GM19467 (cell line): ENCODE results near the gene AIMP1.
"Not testable (repeated sequence)": the region's sequence is repeated elsewhere in the genome, so short reads cannot be mapped to it uniquely, and the experiment has no call there.

ENCODE experiments used
- ATAC-seq: cut with Tn5 transposase; IDR thresholded peaks from one replicate; pipeline ENCODE4 v1.9.1; 2021; ENCODE audit warnings: mild to moderate bottlenecking, moderate library complexity; ENCODE audit not compliant: unreplicated experiment

The AIMP1 gene

GRCh38 chr4:106312377-106312776 lies 4.0 kb upstream of the AIMP1 start:
- ATAC-seq: no peak

DNA sequence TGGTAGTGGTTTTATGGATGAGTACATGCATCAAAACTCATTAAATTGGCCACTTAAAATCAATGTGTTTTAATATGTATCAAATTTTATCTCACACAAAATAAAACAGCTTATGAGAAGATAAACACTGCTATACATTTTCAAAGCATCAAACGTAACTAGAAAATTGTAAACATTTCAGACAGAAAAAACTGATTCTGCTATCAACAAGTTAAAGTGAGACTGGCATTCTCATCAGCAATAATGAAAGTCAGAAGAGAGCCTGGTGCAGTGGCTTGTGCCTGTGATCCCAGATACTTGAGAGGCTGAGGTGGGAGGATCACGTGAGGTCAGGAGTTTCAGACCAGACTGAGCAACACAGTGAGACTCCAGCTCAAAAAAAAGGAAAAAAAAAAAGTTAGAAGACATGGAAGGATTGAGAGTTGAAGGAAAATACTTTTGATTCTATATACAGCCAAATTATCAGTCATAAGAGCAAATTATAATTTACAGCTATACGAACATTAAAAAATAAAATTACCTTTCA lies 3.3 kb upstream of the AIMP1 start:
- ATAC-seq: no peak

DNA sequence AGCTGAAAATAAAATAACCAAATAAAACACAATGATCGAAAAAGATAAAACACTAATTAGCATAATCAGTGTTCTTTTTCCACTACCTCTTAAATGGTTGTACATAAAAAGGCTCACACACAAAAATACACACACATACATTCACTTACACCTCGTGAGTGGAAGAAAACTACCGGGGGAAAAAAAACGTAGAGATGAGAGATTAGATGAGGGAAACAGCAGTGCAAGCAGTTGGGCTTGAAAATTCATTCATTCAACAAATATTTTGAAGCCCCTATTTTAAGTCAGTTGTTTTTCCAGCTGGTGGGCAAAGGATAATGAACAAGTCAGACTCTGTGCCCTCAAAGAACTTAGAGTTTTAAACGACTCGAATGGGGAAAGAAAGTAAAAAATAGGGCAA lies 1.4 kb upstream of the AIMP1 start:
- ATAC-seq: no peak

DNA sequence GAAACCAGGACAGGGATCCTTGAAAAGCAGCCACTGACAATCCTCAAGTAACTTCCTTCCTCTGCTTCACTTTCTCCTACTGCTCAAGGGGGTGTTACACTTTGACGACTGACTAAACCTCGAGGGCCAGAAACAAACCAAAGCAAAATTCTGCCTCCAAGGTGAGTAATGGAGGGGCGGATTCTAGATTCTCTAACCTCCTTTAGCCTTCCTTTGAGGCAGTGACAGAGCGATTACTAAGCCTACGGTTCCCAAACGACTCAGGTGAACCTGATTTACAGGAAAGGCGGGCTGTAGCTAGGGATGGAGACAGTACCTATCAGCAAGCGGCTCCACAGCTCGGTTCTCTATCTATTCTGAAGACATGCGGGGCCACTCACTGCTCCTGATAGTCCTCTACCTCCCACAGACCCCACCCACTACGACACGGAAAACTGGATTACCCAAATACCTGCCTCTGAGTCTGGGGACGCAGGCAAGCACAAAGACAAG lies 828 bp upstream of the AIMP1 start:
- ATAC-seq: peak; percentile 17

GRCh38 chr4:106316773-106317409 lies 541 bp downstream of the AIMP1 start:
- ATAC-seq: no peak

- ATAC-seq: no peak
Measured at GRCh38 chr4:106317815-106318214, 1.5 kb downstream of the AIMP1 start.

DNA sequence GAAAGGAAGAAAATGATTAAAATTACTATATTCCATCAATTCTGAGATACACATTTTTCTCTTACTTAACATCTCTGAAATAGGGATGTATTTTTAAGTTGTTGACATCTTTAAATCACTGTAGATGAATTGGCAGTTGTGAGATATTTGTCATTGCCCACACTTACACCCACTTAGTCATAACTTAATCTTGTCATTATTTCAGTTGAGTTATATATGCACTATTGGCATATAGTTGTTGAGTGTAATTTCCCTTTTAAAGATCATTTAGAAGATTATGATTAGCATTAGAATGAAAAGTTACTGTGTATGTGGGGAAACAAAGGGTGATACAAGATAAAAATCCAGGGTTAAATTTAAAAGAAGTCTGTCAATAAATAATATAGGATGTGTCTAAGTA lies 2.2 kb downstream of the AIMP1 start:
- ATAC-seq: no peak

DNA sequence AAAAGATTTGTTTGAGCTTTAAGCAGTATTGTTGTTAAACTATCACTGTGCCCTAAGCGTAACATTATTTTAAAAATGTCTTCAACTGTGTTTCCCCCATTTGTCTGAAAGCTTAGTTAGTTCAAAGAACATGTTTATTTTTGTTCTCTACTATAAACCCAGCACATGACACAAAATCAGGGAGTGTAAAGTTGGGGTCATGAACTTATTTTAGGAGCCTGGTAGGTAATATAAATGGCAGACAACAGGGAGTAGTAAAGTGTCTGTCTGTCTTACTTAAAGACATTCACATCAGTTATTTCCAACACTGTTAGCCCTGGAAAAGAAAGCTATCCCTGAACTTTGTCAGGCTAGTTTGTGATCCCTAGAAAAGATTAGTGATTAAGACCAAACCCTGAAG lies 3.9 kb downstream of the AIMP1 start:
- no peak for ATAC-seq

DNA sequence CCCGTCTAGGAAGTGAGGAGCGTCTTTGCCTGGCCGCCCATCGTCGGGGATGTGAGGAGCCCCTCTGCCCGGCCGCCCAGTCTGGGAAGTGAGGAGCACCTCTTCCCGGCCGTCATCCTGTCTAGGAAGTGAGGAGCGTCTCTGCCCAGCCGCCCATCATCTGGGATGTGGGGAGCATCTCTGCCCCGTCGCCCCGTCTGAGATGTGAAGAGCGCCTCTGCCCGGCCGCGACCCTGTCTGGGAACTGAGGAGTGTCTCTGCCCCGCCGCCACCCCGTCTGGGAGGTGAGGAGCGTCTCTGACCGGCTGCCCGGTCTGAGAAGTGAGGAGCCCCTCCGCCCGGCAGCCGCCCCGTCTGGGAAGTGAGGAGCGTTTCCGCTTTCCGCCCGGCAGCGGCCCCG lies 4.8 kb downstream of the AIMP1 start:
- not testable (repeated sequence) for ATAC-seq

GRCh38 chr4:106321814-106322213 lies 5.5 kb downstream of the AIMP1 start:
- ATAC-seq: not testable (repeated sequence)

DNA sequence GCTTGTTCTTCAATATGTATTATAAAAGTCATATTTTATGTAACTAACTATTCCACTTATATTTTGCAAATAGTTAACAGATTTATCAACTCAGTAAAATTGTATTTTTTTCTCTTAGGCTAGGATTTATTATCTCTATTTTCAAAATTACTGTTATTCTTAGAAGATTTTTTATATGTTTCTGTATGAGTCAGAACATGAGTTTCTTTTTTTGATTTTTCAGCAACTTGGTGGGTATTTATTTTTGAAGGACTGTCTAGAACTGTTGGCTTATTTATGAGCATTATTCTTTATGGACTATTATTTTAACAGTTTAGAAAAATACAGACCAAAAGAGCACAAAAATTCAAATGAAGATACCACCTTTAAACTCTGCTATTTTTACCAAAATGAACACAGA lies 6.8 kb downstream of the AIMP1 start:
- no peak for ATAC-seq

DNA sequence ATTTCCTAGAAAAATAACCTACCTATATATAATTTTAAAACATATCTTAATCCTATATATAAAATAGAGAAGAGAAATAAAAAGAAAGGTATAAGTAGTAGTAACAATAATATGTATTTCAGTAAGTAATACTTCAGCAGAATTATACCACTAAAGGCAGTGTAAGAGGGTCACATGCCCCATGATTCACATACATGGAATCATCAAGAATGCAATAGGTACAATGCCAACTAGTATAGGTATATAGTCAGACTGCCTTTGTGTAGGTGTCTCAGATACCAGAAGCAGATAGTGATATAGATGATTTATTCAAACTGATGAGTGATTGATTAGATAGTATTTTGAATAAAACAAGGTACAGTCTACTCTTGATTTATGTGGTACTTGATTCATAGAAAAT lies 9.4 kb downstream of the AIMP1 start:
- ATAC-seq: no peak

GRCh38 chr4:106329041-106329618 lies 12.8 kb downstream of the AIMP1 start:
- peak; percentile 90 for ATAC-seq

- ATAC-seq: no peak
Measured at GRCh38 chr4:106333186-106333585, 16.8 kb downstream of the AIMP1 start.

GRCh38 chr4:106334741-106335470 lies 18.6 kb downstream of the AIMP1 start:
- no peak for ATAC-seq

- ATAC-seq: no peak
Measured at GRCh38 chr4:106336618-106337017, 20.3 kb downstream of the AIMP1 start.

- no peak for ATAC-seq
Measured at GRCh38 chr4:106337916-106338315, 21.6 kb downstream of the AIMP1 start.

DNA sequence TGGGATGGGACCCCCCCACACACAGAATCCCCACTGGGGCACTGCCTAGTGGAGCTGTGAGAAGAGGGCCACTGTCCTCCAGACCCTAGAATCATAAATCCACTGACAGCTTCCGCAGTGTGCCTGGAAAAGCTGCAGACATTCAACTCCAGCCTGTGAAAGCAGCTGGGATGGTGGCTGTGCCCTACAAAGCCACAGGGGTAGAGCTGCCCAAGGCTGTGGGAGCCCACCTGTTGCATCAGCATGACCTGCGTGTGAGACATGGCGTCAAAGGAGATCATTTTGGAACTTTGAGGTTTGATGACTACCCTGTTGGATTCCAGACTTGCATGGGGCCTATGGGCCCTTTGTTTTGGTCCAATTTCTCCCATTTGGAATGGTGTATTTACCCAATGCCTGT lies 22.3 kb downstream of the AIMP1 start:
- ATAC-seq: no peak

DNA sequence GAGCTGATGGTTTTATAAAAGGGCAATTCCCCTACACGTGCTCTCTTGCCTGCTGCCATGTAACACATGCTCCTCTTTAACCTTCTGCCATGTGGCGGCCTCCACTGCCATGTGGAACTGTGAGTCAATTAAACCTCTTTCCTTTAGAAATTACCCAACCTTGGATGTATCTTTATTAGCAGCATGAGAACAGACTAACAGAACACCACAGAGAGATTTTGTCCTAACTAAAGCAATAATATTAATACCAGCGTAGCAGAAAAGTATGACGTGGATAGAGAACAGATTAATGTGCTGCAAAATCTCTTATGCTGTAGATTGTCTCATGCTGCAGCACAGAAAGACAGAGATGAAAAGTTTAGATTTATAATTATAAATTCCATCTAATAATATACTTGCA lies 23.1 kb downstream of the AIMP1 start:
- no peak for ATAC-seq

- no peak for ATAC-seq
Measured at GRCh38 chr4:106340774-106341173, 24.4 kb downstream of the AIMP1 start.

DNA sequence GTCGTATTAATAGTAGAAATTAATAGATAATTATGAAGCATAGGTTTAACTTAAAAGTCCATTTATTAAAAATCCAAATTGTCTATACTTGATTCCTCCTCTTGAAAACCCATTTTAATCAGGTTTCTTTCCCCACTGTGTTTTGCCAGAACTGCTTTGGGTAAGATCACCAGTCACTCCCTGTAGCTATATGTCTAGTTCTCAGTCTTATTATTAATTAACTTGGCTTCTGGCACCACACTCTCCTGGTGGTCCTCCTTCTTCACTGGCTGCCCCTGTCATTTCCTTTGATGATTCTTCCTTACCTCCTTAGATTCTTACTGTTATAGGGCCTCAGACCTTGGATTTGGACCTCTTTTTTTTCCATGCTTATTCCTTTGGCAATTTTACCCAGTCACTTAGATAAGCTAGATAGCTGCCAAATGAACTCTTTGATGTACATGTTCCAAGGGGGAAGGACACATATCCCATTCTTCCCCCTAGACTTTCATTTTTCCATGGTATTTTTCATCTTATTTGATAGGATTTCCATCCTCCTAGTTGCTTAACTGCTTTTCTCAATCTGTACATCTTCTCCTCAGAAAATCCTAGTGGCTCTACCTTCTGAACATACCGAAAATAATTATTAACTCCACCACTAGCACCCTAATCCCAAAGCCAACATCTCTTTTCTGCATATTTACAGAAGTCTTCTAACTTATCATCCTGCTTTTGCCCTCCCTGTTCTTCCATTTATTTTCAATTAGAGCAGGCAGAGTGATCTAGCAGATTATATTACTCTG lies 27.7 kb downstream of the AIMP1 start:
- no peak for ATAC-seq
